ENCODE measurements around the gene PFN1. TPM values are rescaled to one million over a fixed set of nuclear protein-coding genes. Genes with fewer than 3 reads are reported as not detected.
A peak's percentile ranks its signal among the peaks of the same experiment; 100 is the strongest.

The PFN1 gene
- total RNA-seq, 1 donor from 2014 or later = 1,346 TPM

DNA sequence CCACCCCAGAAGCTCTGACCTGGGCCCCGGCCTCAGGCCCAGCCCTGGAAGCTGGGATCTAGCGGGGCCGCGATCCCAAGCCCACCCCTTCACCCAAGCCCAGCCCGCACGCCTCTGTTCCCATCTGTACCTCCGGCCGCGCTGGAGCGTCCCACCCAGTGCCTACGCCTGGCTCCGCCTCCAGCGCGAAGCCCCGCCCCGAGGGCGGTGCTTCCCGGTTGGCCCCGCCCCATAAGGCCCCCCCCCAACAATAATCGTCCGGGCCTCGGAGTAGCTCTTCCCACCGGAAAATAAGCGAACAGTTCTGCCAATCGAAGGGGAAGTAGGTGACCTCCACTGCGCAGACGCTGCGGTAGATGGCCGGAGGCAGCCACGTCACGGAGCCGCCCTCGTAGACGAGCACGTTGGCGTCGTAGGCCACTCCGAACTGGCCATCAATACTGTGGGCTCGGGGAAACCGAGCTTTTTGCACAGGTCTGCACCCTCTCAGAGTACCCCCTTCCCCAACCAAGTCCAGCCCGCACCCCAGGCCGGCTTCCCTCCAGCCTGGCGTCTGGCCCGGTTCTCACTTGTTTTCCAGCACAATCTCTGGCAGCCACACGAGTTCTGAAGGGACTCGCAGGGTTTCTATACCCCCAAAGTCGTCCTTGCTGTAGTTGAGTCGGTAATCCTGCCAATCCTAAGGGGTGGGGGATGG, 46.5 kb downstream of the PFN1 start:
- Histone ChIP-seq H3K36me3 (ENCODE audit: insufficient read depth, low read length) (no peaks in the 10 kb centered on the region), H3K27me3 (ENCODE audit: insufficient read depth, low read length) (peaks cover 2% of the 10 kb centered on the region), H3K79me2 (ENCODE audit: insufficient read depth, low read length) (no peaks in the 10 kb centered on the region), H3K4me1 (ENCODE audit: insufficient read depth, low read length) (peaks cover 6% of the 10 kb centered on the region), H3K27ac (ENCODE audit: low read depth, low read length) (no peak overlapping the region), H3K9ac (ENCODE audit: low read length) (no peak overlapping the region), H3K4me3 (ENCODE audit: insufficient read depth, low read depth, low read length) (no peak overlapping the region), H2AFZ (ENCODE audit: low read depth, low read length) (no peak overlapping the region), H4K20me1 (ENCODE audit: insufficient read depth, low read length) (peaks cover 7% of the 10 kb centered on the region), H3K9me3 (ENCODE audit: insufficient read depth, low read depth, low read length) (no peaks in the 10 kb centered on the region), H3K4me2 (ENCODE audit: low read length) (no peak overlapping the region)
- H3K4me1 Mint-ChIP-seq (ENCODE audit: low read depth, unreplicated experiment) = no peaks in the 10 kb centered on the region
- TF ChIP-seq, protein P1, sequence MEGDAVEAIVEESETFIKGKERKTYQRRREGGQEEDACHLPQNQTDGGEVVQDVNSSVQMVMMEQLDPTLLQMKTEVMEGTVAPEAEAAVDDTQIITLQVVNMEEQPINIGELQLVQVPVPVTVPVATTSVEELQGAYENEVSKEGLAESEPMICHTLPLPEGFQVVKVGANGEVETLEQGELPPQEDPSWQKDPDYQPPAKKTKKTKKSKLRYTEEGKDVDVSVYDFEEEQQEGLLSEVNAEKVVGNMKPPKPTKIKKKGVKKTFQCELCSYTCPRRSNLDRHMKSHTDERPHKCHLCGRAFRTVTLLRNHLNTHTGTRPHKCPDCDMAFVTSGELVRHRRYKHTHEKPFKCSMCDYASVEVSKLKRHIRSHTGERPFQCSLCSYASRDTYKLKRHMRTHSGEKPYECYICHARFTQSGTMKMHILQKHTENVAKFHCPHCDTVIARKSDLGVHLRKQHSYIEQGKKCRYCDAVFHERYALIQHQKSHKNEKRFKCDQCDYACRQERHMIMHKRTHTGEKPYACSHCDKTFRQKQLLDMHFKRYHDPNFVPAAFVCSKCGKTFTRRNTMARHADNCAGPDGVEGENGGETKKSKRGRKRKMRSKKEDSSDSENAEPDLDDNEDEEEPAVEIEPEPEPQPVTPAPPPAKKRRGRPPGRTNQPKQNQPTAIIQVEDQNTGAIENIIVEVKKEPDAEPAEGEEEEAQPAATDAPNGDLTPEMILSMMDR (IDR thresholded peaks at IDR 0.05; ENCODE audit: insufficient read depth, low read depth, low read length) = no peak
- TF ChIP-seq EZH2 (IDR thresholded peaks at IDR 0.05; ENCODE audit: insufficient read depth, low read length) = no peak
- H3K36me3 Mint-ChIP-seq (ENCODE audit: low read depth, unreplicated experiment) = peaks cover 16% of the 10 kb centered on the region
- no peak overlapping the region for H3K27ac Mint-ChIP-seq (ENCODE audit: unreplicated experiment)
- DNase-seq (ENCODE audit: low read depth) (no peak), FAIRE-seq (no peak)
- H3K27me3 Mint-ChIP-seq (ENCODE audit: low read depth, unreplicated experiment) = no peaks in the 10 kb centered on the region
- H3K9me3 Mint-ChIP-seq (ENCODE audit: unreplicated experiment) = no peaks in the 10 kb centered on the region
- H3K4me3 Mint-ChIP-seq (ENCODE audit: unreplicated experiment) = no peak overlapping the region

DNA sequence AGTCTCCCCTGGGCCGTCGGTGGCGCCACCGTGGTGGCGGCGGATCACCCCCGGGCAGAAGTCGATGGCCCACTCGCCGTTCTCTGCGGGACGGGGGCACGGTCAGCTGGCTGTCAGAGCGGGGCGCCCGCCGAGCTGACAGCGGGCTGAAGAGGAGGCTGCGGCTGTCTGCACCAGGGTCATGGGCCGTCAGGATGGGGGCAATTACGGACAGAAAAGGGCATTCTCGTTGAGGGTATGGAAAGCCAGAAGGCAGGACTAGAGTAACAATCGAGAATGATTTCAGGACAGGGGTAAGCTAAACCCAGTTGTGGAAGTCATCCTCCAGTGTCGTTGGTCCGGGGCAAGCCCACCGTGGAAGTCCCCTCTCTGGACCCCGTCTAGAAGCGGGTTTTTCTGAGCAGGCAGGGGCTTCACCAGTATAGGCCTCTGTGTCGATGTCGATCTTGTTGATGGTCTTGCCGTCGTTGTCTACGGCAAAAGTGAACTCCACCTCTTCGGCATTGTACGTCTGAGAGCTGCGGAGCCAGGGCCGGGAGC, 47.2 kb downstream of the PFN1 start:
- H2AFZ ChIP-seq (ENCODE audit: low read depth, low read length) = peak overlapping the region; percentile 35
- FAIRE-seq (no peak), DNase-seq (ENCODE audit: low read depth) (no peak)
- no peak overlapping the region for H3K9ac ChIP-seq (ENCODE audit: low read length)
- Mint-ChIP-seq H3K27me3 (ENCODE audit: low read depth, unreplicated experiment) (no peaks in the 10 kb centered on the region), H3K4me3 (ENCODE audit: unreplicated experiment) (no peak overlapping the region), H3K4me1 (ENCODE audit: low read depth, unreplicated experiment) (no peaks in the 10 kb centered on the region), H3K27ac (ENCODE audit: unreplicated experiment) (no peak overlapping the region), H3K36me3 (ENCODE audit: low read depth, unreplicated experiment) (peaks cover 17% of the 10 kb centered on the region), H3K9me3 (ENCODE audit: unreplicated experiment) (no peaks in the 10 kb centered on the region)
- H3K27ac ChIP-seq (ENCODE audit: low read depth, low read length) = no peak overlapping the region
- H3K9me3 ChIP-seq (ENCODE audit: insufficient read depth, low read depth, low read length) = no peaks in the 10 kb centered on the region
- H3K79me2 ChIP-seq (ENCODE audit: insufficient read depth, low read length) = no peaks in the 10 kb centered on the region
- peaks cover 7% of the 10 kb centered on the region for H4K20me1 ChIP-seq (ENCODE audit: insufficient read depth, low read length)
- TF ChIP-seq EZH2 (IDR thresholded peaks at IDR 0.05; ENCODE audit: insufficient read depth, low read length) = no peak
- TF ChIP-seq, protein P1 (IDR thresholded peaks at IDR 0.05; ENCODE audit: insufficient read depth, low read depth, low read length) = no peak
- peaks cover 2% of the 10 kb centered on the region for H3K27me3 ChIP-seq (ENCODE audit: insufficient read depth, low read length)
- peaks cover 6% of the 10 kb centered on the region for H3K4me1 ChIP-seq (ENCODE audit: insufficient read depth, low read length)
- H3K36me3 ChIP-seq (ENCODE audit: insufficient read depth, low read length) = peaks cover under 1% of the 10 kb centered on the region
- peak overlapping the region; percentile 78 for H3K4me2 ChIP-seq (ENCODE audit: low read length)
- H3K4me3 ChIP-seq (ENCODE audit: insufficient read depth, low read depth, low read length) = no peak overlapping the region
